ENCODE results near the gene NUP58.
"Not testable (repeated sequence)": the region's sequence is repeated elsewhere in the genome, so short reads cannot be mapped to it uniquely, and the experiment has no call there.

The NUP58 gene

DNA sequence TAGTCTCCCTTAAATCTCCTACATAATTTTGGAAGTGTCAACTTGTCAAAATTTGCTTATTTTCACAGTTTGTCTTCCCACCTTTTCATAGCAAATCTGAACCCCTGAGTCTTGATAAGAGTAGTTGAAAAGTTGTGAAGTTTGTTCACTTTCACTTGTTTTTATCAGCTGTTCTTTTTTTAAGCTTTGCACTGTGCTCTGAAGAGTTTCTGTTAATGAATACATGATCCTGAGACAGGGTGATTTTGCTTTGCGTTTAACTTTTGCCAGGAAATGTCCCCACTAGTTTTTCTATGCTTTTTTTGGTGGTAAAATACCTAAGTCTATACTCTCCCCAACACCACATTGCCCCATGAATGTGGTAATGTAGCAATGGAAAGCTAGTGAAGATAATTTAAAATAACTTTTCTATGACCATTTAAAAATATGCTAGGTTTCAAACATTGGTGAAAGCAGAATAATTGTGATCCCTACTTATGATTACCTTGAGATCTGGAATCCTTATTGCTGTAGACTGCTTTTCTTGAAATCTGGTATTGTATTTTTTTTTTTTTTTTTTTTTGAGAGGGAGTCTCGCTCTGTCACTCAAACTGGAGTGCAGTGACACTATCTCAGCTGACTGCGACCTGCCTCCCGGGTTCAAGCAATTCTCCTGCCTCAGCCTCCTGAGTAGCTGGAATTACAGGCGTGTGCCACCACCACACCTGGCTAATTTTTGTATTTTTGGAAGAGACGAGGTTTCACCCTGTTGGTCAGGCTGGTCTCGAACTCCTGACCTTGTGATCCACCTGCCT, 5.4 kb downstream of the NUP58 start:
- DNase-seq (ENCODE audit: low read depth, low spot score), result no peak

DNA sequence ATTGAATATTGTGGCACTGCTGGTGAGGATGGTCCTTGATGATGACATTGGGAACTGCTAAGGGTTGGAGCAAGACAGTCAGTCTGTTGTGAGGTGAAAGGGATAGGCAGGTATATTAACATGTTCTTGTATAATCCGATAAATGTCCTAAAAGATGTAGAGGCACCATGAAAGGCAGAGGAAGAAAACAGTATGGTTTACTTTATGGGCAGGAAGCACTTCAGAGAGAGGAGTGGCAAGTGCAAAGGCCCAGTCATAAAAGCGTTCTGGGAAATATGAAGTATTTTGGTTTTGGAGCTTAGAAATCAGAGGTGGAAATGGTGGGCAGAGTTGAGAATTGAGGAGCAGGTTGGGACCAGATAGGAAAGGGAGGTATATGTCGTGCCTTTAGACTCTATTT, 9.5 kb downstream of the NUP58 start:
- no peak for DNase-seq (ENCODE audit: low read depth, low spot score)

DNA sequence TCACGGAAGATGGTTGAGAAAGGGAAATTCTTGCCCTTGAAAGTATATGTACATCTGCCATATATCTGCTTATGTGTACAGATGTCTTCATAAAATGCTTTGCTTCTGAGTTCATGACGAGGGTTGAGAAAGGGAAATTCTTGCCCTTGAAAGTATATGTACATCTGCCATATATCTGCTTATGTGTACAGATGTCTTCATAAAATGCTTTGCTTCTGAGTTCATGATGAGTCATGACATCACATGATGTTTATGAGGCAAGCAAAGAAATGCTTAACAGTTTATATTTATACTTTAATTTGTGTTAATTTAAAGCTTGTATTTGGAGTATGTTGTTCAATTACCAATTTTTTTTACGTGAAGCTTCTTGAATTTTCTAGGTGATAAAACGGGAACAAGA, 17.5 kb downstream of the NUP58 start:
- DNase-seq (ENCODE audit: low read depth, low spot score), result not testable (repeated sequence)

DNA sequence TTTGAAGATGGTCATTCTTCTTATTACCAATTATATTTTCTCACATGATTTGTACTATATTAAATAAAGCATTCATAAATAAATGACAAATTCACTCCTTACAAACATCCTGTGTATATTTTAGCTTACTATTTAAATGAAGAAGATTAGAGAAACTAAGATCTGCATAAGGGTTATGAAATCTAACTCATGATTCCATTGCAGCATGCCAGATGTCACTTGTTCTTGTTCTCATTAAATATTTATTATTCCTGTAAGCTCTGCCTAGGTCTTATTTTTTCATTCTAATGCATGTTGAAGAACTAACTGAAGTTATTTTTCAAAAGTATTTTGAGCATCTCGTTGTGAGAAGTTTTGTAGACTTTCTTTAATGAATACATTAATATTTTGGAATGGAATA, 18.3 kb downstream of the NUP58 start:
- DNase-seq (ENCODE audit: low read depth, low spot score), result no peak

DNA sequence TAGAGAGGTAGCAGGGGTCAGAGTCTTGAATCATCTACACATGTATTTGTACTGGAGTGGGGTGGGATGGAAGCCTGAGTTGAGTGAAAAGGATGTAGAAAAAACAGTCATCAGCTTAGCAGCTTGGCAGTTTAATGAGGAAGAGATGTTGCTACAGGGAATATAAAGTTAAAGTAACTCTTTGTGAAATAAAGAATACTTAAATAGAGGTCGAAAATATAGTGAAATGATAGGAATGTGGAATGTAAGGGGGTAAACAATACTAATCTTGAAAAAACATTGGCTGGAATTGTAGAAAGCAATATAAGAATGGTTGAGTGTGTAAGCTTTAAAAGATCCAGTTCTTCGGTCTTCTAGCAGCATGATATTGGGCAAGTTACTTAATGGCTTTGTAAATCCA, 22.7 kb downstream of the NUP58 start:
- DNase-seq (ENCODE audit: low read depth, low spot score), result no peak

DNA sequence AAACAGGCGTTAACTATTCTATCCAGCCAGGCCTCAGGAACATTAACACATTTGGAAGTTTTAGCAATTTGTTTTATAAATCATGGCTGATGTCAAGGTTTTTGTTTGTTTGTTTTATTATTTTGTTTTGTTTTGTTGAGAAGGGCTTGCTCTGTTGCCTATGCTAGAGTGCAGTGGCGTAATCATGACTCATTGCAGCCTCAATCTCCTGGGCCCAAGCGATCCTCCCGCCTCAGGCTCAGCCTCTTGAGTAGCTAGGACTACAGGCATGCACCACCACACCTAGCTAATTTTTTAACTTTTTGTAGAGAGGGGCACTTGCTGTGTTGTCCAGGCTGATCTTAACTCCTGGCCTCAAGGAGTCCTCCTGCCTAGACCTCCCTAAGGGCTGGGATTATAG, 28.3 kb downstream of the NUP58 start:
- no peak for DNase-seq (ENCODE audit: low read depth, low spot score)

DNA sequence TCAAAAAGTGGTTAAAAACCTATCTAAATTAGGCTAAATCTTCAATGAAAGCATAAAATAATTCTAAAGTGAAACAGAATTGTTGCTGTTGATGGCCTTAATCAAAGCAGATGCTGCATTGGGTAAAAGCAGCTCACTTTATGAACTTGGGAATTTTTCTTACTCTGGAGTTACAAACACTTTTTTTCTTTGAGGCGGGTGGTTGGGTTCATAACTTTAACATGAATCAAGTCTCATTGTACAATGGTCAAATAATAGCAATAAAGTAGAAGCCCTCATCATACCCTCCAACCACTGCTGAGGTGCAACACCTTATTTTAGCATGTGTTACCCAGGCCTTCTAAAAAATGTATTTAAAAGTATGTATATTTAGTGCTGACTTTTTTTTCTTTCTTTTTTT, 29.1 kb downstream of the NUP58 start:
- DNase-seq (ENCODE audit: low read depth, low spot score), result no peak

DNA sequence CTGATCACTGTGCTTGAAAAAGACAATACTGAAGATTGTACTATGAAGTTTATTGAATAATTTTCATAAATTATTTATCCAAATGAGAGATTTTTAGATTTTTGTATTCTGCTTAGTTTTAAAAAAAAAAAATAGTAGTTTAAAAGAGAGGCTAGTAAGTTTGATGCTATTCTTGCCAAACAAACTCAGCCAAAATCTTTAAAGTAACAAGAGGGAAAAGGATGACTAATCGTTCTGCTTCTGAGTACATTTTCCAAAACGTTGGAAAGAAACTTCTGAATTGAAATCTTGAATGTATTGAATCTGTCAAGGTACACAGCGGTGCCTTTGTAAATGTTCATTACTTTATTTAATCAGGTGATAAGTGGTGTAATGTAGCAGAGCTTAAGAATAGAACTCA, 34.4 kb downstream of the NUP58 start:
- DNase-seq (ENCODE audit: low read depth, low spot score), result no peak

DNA sequence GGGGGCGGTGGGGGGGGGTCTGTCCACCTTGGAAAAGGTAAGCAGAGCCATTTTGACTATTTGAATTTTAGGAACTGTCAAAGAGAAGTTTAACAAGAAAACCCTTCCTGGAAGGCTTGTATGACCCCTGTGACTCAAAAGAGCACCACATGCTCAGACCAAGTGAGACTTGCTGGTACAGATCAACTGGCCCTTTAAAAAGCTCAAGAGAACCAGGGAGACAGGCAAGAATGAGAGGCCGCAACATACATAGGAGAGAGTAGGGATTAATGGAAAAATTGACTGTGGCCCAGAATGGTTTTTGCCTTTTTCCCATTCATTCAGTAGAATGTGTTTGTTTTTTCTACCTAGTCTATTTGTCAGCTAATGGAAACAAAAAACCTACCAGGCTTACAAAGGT, 44.2 kb downstream of the NUP58 start:
- no peak for DNase-seq (ENCODE audit: low read depth, low spot score)

DNA sequence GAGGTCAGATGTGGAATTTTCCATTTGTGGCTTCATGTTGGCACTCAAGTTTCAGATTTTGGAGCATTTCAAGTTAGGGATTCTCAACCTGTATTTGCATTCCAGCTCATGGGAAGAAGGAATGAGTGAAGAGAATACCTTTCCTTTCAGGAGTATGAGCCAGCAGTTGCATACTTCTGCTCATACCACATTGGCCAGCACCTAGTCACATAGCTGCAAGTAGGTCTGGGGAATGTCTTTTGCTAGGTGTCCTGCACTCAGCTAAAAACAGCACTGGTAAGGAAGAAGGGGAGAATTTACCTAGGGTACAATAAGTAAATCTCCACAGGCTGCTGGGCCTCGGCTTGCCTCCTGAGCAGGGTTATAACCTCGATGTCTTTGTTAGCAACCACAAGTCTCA, 45.7 kb downstream of the NUP58 start:
- DNase-seq (ENCODE audit: low read depth, low spot score), result peak; percentile 15

DNA sequence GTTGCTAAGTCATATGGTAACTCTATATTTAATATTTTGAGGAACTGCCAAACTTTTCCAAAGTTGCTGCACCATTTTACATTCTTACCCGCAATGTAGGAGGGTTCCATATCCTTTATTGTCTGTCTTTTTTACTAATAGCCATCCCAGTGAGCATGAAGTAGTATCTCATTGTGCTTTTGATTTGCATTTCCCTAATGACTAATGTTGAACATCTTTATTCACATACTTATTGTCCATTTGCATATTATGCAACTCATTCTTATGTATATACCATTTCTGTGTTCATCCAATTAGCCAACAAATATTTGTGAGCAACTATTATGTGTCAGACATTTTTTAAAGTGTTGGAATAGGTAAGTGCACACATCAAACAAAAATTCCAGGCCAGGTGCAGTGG, 50.0 kb downstream of the NUP58 start:
- no peak for DNase-seq (ENCODE audit: low read depth, low spot score)

DNA sequence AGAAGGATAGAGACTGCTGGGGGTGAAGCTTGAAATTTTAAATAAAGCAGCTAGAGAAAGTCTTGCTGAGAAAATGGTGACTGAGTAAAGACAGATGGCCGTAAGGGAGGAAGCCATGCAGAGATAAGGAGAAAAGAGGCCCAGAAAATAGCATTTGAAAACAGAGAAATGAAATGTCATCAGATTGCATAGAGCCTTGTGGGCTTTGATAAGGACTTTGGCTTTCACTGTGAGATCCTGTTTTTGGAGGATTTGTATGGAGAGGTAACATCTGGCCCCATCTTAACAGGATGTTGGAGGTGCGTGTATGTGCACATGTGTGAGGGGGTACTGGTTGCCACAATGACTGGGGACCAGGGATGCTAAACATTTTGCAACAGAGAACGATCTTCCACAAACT, 50.8 kb downstream of the NUP58 start:
- DNase-seq (ENCODE audit: low read depth, low spot score), result no peak

DNA sequence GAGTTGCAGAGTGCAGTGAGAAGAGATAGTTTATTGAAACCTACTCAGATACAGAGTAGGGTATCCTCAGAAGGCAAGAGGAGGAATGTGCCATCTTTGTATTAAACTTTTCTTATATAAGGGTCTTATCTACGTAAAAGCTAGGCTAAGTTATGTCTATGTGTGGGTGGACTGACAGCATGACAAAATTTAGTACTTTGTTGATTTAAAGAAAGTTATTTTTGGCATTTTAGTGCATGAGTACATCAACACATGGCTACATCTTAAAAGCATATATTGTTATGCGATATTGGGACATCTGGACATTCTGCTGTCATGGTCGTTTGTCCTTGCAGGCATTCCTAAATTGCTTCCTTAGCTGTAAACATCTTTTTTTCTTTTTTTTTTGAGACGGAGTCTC, 51.4 kb downstream of the NUP58 start:
- DNase-seq (ENCODE audit: low read depth, low spot score), result no peak

DNA sequence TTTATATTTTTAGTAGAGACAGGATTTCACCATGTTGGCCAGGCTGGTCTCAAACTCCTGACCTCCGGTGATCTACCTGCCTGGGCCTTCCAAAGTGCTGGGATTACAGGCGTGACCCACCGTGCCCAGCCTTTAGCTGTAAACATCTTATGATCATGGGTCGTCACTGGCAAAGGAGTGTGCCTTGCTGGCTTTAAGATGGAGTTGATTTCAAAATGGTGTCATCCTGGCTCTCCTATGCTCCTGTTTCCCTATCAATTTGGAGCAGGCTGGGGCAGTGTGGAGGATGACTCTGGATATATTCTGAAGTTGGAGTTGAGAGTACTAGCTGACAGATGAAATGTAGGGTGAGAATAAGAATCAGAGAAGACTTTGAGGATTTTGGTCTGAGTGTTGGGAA, 51.9 kb downstream of the NUP58 start:
- no peak for DNase-seq (ENCODE audit: low read depth, low spot score)

DNA sequence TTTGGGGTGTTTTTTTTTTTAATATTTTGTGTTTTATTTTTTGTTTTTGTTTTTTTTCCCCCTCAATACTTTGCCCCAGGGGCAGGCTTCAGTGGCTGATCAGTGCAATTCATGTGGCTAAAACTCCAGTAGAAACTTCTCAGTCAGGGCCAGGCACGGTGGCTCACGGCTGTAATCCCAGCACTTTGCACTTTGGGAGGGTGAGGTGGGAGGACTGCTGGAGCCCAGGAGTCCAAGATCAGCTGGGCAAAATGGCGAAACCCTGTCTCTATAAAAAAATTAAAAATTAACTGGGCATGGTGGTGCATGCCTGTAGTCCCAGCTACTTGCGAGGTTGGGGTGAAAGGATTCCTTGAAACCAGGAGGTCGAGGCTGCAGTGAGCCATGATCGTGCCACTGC, 53.0 kb downstream of the NUP58 start:
- DNase-seq (ENCODE audit: low read depth, low spot score), result no peak

DNA sequence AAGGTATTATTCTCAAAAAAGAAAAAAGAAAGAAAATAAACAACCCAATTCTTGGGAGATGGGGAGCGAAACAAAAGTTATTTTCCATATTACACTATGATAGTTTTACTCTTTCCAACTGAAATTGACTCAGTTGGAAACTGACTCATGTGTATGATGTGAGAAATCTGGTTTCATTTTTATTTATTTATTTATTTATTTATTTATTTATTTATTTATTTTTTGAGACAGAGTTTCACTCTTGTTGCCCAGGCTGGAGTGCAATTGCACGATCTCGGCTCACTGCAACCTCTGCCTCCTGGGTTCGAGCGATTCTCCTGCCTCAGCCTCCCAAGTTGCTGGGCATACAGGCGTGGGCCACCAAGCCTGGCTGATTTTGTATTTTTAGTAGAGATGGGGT, 59.0 kb downstream of the NUP58 start:
- DNase-seq (ENCODE audit: low read depth, low spot score), result not testable (repeated sequence)

DNA sequence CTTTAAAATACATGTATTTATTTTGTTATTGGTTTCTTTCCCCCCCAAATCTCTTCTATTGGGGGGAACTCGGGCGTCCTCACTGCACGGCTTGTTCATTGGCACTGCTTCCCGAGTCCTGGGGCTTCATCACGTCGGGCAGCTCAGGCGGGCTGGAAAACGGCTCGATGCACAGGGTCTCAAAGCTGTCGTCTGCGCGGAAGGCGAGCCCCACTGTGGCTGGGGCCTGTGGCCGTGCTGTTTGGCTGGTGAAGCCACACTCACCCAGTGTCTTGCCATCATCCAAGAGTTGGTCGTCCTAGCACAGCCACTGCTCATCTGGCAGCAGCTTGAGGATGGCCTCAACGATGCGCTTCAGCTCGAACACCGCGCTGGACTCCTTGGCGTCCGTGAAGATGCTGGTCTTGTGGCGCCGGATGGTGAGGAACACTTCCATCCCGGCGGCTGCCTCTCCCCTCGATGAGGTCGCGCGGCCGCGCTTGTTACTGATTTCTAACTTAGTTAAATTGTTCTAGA, 64.4 kb downstream of the NUP58 start:
- DNase-seq (ENCODE audit: low read depth, low spot score), result no peak

DNA sequence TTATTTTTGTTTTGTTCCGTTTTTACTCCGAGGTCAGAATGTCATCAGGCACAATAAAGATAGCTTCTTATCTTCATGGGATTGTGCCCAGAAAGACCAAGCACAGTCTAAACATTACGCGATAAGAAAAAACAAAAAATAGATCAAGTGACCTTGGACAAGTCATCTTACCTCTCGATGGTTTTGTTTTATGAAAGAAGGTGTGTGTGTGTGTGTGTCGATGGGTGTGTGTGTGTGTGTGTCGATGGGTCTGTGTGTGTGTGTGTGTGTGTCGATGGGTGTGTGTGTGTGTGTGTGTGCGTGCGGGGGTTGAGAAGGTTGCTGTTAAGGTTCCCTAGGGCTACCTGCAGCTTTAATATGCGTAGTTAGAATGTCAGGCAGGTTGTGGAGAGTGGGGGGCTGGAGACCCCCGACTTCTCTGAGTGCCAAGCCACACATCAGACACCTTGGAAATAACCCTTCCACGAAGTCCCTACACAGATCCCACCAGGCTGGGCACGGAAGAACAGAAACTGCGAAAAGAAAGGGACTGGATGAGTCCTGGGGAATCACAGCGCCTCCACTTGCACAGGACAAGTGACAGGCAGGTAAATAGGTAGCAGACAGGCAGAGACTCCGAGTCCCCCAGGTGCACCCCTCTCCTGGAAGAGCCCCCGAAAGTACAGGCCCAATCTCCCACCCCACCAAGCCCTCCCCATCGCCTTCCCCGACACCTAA, 69.9 kb downstream of the NUP58 start:
- no peak for DNase-seq (ENCODE audit: low read depth, low spot score)

DNA sequence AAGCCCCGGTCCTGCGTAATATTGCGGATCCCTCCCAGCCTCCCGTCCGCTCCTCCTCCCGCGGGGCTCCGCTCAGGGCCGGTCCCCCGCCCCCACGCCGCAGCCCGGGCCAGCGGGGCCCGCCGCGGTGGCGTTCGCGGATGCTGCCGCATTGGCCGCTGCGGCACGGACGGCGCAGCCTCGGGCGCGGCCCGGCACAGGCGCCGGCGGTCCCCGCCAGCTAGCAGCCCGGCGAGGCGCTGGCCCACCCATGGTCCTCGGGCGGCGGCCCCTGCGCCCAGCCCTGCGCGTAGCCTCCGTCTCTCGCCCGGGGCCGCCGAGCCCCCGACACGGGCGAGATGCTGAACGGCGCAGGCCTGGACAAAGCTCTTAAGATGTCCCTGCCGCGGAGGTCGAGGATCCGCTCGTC, 70.5 kb downstream of the NUP58 start, which contains the start of gene ATP8A2:
ATP8A2 (plus strand) TSS at position 100 of the 409 bp plus-strand sequence; CDS start at position 339, 239 bp downstream.
- DNase-seq (ENCODE audit: low read depth, low spot score), result no peak

DNA sequence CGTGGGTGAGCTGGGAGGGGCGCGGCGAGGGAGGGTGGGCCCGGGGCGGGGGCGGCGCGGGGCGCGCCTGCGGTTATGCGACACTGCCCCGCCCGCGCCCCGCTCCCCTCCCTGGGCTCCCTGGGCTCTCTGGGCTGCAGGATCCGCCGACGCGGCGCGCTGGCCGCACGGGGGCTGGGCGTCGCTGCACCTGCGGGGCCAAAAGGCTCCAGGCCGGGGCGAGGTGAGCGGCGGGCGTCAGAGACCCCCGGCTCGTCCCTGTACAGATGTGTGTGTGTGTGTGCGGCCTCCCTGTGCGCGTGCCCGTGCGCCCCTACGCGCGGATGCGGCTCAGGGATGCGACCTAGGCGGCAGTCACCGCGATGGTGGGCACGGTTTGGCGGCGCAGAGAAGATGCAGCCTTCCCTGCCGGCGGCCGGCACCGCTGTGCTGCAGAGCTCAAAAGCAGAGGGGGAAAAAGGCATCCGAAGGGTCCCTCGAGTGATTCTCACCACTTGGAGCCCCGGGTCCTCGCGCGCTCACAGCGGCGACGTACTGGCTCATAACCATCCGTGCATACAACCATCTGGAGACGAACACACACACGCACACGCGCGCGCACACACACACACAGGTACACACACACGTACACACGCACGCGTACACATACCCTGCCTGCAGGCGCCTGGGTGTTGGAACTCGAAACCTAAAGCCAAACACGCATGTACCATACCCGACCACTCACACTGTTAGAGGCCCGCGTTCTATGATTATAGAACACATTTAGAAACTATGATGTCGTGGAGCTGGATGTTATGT, 71.1 kb downstream of the NUP58 start:
- DNase-seq (ENCODE audit: low read depth, low spot score), result peak; percentile 43

DNA sequence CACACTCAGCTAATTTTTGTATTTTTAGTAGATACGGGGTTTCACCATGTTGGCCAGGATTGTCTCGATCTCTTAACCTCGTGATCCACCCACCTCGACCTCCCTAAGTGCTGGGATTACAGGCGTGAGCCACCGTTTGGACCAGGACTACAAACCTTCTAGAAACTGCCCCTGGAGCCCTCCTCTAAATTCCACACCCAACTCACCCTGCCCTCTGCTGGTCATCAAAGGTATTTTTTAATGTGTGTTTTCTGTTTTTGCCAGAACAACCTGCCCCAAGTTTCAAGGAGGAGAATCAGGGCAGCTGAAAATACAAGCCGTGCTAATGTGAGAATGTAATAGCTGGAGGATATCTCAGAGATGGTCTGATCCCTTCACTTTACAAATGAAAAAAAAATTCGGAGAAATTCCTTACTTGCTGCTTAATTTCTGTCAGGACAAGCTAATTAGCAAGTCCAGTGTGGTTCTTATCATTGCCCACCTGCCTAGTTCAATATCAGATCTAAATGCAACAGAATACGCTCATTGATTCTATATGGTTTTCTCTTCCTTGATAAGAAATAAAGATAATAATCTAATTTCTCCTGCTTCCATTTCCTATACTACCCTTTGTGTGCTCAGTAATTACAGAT, 74.4 kb downstream of the NUP58 start:
- DNase-seq (ENCODE audit: low read depth, low spot score), result peak; percentile 68

Data from ELF-1 (cell line).